T-cell (primary cell): ENCODE data around the gene KCNJ6. TPM values are rescaled to one million over a fixed set of nuclear protein-coding genes. Genes with fewer than 3 reads are reported as not detected.

Experiments used
- ATAC-seq, 4 experiments: fragments of 200-7000 bp in 3 of 4; fragments of 150-1000 bp in 1 of 4; cut with Tn5 transposase; replicated peaks in 1 of 4; 1 replicate in 3 of 4; 2 replicates in 1 of 4; pipeline ENCODE4 v1.10.0; 2021; ENCODE audit warnings: moderate library complexity in 3 of 4, mild to moderate bottlenecking in 2 of 4, moderate number of reproducible peaks in 1 of 4
- CTCF ChIA-PET, 2 donors: fragments of 300-600 bp; sonication (Branson Sonifier 250); formaldehyde crosslinking; loops; one replicate each; lab custom pipeline; 2022; ENCODE audit warnings: antibody characterized with exemption in 2 of 2; lab: Charles Lee
- POLR2A ChIA-PET, 2 donors: fragments of 300-600 bp; sonication (Branson Sonifier 250); formaldehyde crosslinking; loops; one replicate each; lab custom pipeline; 2022; ENCODE audit warnings: antibody characterized with exemption in 2 of 2; lab: Charles Lee
- DNase-seq, 35 experiments: peaks; one replicate each; pipeline versions ENCODE4 v3.0.0 to v3.0.0-alpha.2; 2013 to 2023
- H3K27ac ChIP-seq: one replicate; pipeline ENCODE4 v1.5.1; 2013; ENCODE audit warnings: low read length
- H3K27me3 ChIP-seq, 2 experiments: replicated peaks in 1 of 2; 1 replicate in 1 of 2; 2 replicates in 1 of 2; pipeline versions ENCODE4 v1.6.1 to v1.7.0; 2013; ENCODE audit warnings: low read length in 1 of 2, mixed read lengths in 1 of 2; ENCODE audit not compliant: control insufficient read depth in 2 of 2, insufficient read depth in 2 of 2; ENCODE audit errors: extremely low read depth in 1 of 2
- H3K36me3 ChIP-seq, 2 donors: 1 replicate in 1 of 2; 2 replicates in 1 of 2; pipeline versions ENCODE4 v1.6.1 to v1.7.0; 2013; ENCODE audit warnings: low read length in 1 of 2; ENCODE audit not compliant: control insufficient read depth in 2 of 2, insufficient read depth in 1 of 2; ENCODE audit errors: extremely low read depth in 1 of 2
- H3K4me1 ChIP-seq, 2 experiments: 1 replicate in 1 of 2; 2 replicates in 1 of 2; pipeline versions ENCODE4 v1.6.1 to v1.7.0; 2013; ENCODE audit warnings: low read length in 2 of 2, mixed read lengths in 1 of 2; ENCODE audit not compliant: insufficient read depth in 2 of 2, control insufficient read depth in 1 of 2; ENCODE audit errors: extremely low read depth in 1 of 2
- H3K4me3 ChIP-seq, 2 donors: 1 replicate in 1 of 2; 2 replicates in 1 of 2; pipeline versions ENCODE4 v1.5.1 to v1.7.0; 2013; ENCODE audit warnings: mild to moderate bottlenecking in 2 of 2, low read length in 1 of 2, moderate library complexity in 1 of 2; ENCODE audit not compliant: control insufficient read depth in 1 of 2; ENCODE audit errors: extremely low read depth in 1 of 2
- H3K9me3 ChIP-seq: 2 replicates; pipeline ENCODE4 v1.7.0; 2013
- H3K27ac Mint-ChIP-seq, 2 donors: one replicate each; pipeline ENCODE4 v1.8.0; 2020 to 2021; ENCODE audit warnings: mild to moderate bottlenecking in 2 of 2, mixed read lengths in 2 of 2
- H3K27me3 Mint-ChIP-seq, 2 donors: one replicate each; pipeline ENCODE4 v1.8.0; 2021 to 2022; ENCODE audit warnings: mixed read lengths in 2 of 2
- H3K36me3 Mint-ChIP-seq: one replicate; pipeline ENCODE4 v1.8.0; 2021; ENCODE audit warnings: mixed read lengths
- H3K4me1 Mint-ChIP-seq, 3 donors: one replicate each; pipeline ENCODE4 v1.8.0; 2020 to 2022; ENCODE audit warnings: mixed read lengths in 3 of 3, mild to moderate bottlenecking in 1 of 3
- H3K4me3 Mint-ChIP-seq, 3 donors: one replicate each; pipeline ENCODE4 v1.8.0; 2020 to 2022; ENCODE audit warnings: mild to moderate bottlenecking in 3 of 3, mixed read lengths in 3 of 3, moderate library complexity in 3 of 3
- H3K9me3 Mint-ChIP-seq, 3 donors: one replicate each; pipeline ENCODE4 v1.8.0; 2020 to 2022; ENCODE audit warnings: mixed read lengths in 3 of 3
- WGBS: methylation state at CpG from one replicate; pipeline ENCODE4 v1.1.5; 2013; ENCODE audit warnings: missing lambda C conversion rate; ENCODE audit not compliant: insufficient coverage; 5-methylcytosine and 5-hydroxymethylcytosine counted together
- total RNA-seq, 35 experiments: library from RNA in 6 of 35; stranded (reverse) in 6 of 35; fragments of 120-200 nt in 1 of 35; gene quantifications; one replicate each; pipeline versions ENCODE4 v1.2.1 to v1.2.4 and lab custom pipeline; 2013 to 2026

Gene KCNJ6
- total RNA-seq, 5 donors from 2014 or later (not counting 1 experiment from before 2014, with no cell fraction given): not detected

GRCh38 chr21:37562920-37563640 lies 353.2 kb downstream of the KCNJ6 start:
- Mint-ChIP-seq H3K27me3 (no peaks in the 10 kb centered on the region), H3K36me3 (no peaks in the 10 kb centered on the region), H3K4me1 (peaks cover 20 to 21% (median 21%) of the 10 kb centered on the region in 3 donors), H3K4me3 (peak overlapping the region; percentile 90 to 99 (median 92)), H3K27ac (peak overlapping the region; percentile 88 to 99), H3K9me3 (peaks cover 3 to 6% (median 4%) of the 10 kb centered on the region in 3 donors)
- Histone ChIP-seq H3K4me1 (peaks cover 4 to 22% of the 10 kb centered on the region in 2 experiments), H3K27ac (peak overlapping the region; percentile 97), H3K9me3 (no peaks in the 10 kb centered on the region), H3K4me3 (peak overlapping the region; percentile 81 to 98), H3K27me3 (no peaks in the 10 kb centered on the region), H3K36me3 (no peaks in the 10 kb centered on the region)
- WGBS: 36% methylated on average over 15 of the region's 22 CpGs
- CTCF ChIA-PET: interaction anchor here (0.5 to 2.1 kb wide), 12 partner anchors 8 to 596 kb away, joined by 3 to 13 read pairs (median 4); partner anchors contain the start of gene VPS26C (in 1 of the 2)
- POLR2A ChIA-PET: interaction anchor here (0.5 to 0.8 kb wide), 4 partner anchors 89 to 1750 kb away, joined by 3 read pairs; no protein-coding TSS in a partner anchor
- ATAC-seq (peak; percentile 0 to 4 (median 2)), DNase-seq (peak in 3 of 35 experiments; percentile 4 to 30 (median 10))

- Mint-ChIP-seq H3K4me3 (peak overlapping the region; percentile 90 to 99 (median 92)), H3K36me3 (no peaks in the 10 kb centered on the region), H3K4me1 (peaks cover 20 to 21% (median 21%) of the 10 kb centered on the region in 3 donors), H3K27ac (peak overlapping the region; percentile 88 to 99), H3K27me3 (no peaks in the 10 kb centered on the region), H3K9me3 (peaks cover 3 to 6% (median 4%) of the 10 kb centered on the region in 3 donors)
- DNase-seq (no peak), ATAC-seq (no peak)
- Histone ChIP-seq H3K36me3 (no peaks in the 10 kb centered on the region), H3K27me3 (peaks cover 0 to 6% of the 10 kb centered on the region in 2 experiments), H3K9me3 (no peaks in the 10 kb centered on the region), H3K4me3 (no peak overlapping the region), H3K27ac (no peak overlapping the region), H3K4me1 (peaks cover 4 to 22% of the 10 kb centered on the region in 2 experiments)
- ChIA-PET CTCF (no interaction called here), POLR2A (no interaction called here)
- WGBS: 94% methylated on average over 4 of the region's 11 CpGs
Measured at GRCh38 chr21:37561941-37562919, 354.0 kb downstream of the KCNJ6 start.

GRCh38 chr21:37561506-37561905 lies 354.8 kb downstream of the KCNJ6 start:
- peaks cover 4 to 22% of the 10 kb centered on the region in 2 experiments for H3K4me1 ChIP-seq
- no peak overlapping the region for H3K27ac Mint-ChIP-seq
- H3K4me1 Mint-ChIP-seq: peaks cover 20 to 21% (median 21%) of the 10 kb centered on the region in 3 donors
- DNase-seq (no peak), ATAC-seq (no peak)
- H3K27ac ChIP-seq: no peak overlapping the region
- ChIA-PET POLR2A (no interaction called here), CTCF (no interaction called here)
- no peaks in the 10 kb centered on the region for H3K36me3 Mint-ChIP-seq
- no peaks in the 10 kb centered on the region for H3K27me3 Mint-ChIP-seq
- no peaks in the 10 kb centered on the region for H3K36me3 ChIP-seq
- H3K9me3 ChIP-seq: no peaks in the 10 kb centered on the region
- H3K27me3 ChIP-seq: peaks cover 0 to 8% of the 10 kb centered on the region in 2 experiments
- peaks cover 3 to 6% (median 4%) of the 10 kb centered on the region in 3 donors for H3K9me3 Mint-ChIP-seq
- no peak overlapping the region for H3K4me3 Mint-ChIP-seq
- H3K4me3 ChIP-seq: no peak overlapping the region
- 100% methylated on average over 1 of the region's 7 CpGs for WGBS

GRCh38 chr21:37560385-37560784 lies 355.9 kb downstream of the KCNJ6 start:
- no peak overlapping the region for H3K27ac Mint-ChIP-seq
- Histone ChIP-seq H3K27ac (no peak overlapping the region), H3K4me1 (peaks cover 4 to 22% of the 10 kb centered on the region in 2 experiments), H3K4me3 (no peak overlapping the region), H3K36me3 (no peaks in the 10 kb centered on the region), H3K27me3 (peaks cover 0 to 12% of the 10 kb centered on the region in 2 experiments), H3K9me3 (no peaks in the 10 kb centered on the region)
- H3K36me3 Mint-ChIP-seq: no peaks in the 10 kb centered on the region
- peaks cover 0 to 7% of the 10 kb centered on the region in 2 donors for H3K27me3 Mint-ChIP-seq
- POLR2A ChIA-PET: interaction anchor here in 1 of 2 donors (0.6 kb wide), 1 partner anchor 84 kb away, joined by 3 read pairs; no protein-coding TSS in a partner anchor
- no peak overlapping the region for H3K4me3 Mint-ChIP-seq
- DNase-seq (no peak), ATAC-seq (no peak)
- CTCF ChIA-PET: no interaction called here
- H3K9me3 Mint-ChIP-seq: peaks cover 3 to 6% (median 4%) of the 10 kb centered on the region in 3 donors
- H3K4me1 Mint-ChIP-seq: peaks cover 19 to 21% (median 20%) of the 10 kb centered on the region in 3 donors
- WGBS: 100% methylated on average over 4 of the region's 5 CpGs

GRCh38 chr21:37558676-37559211 lies 357.5 kb downstream of the KCNJ6 start:
- H3K9me3 ChIP-seq: no peaks in the 10 kb centered on the region
- H3K9me3 Mint-ChIP-seq: peaks cover 3 to 6% (median 4%) of the 10 kb centered on the region in 3 donors
- H3K4me3 Mint-ChIP-seq: no peak overlapping the region
- CTCF ChIA-PET: interaction anchor here in 1 of 2 donors (0.6 kb wide), 1 partner anchor 569 kb away, joined by 4 read pairs; no protein-coding TSS in a partner anchor
- H3K27ac Mint-ChIP-seq: no peak overlapping the region
- WGBS: 96% methylated on average over 5 of the region's 8 CpGs
- H3K36me3 ChIP-seq: no peaks in the 10 kb centered on the region
- peaks cover 0 to 18% of the 10 kb centered on the region in 2 experiments for H3K27me3 ChIP-seq
- no peaks in the 10 kb centered on the region for H3K36me3 Mint-ChIP-seq
- peaks cover 4 to 8% of the 10 kb centered on the region in 2 experiments for H3K4me1 ChIP-seq
- peaks cover 7 to 9% (median 9%) of the 10 kb centered on the region in 3 donors for H3K4me1 Mint-ChIP-seq
- H3K27me3 Mint-ChIP-seq: peaks cover 4 to 11% of the 10 kb centered on the region in 2 donors
- no peak for ATAC-seq
- no peak overlapping the region for H3K4me3 ChIP-seq
- no peak overlapping the region for H3K27ac ChIP-seq
- DNase-seq: no peak
- POLR2A ChIA-PET: no interaction called here
